Peyer's patch (tissue), 4 donors: ENCODE results near the gene JPT2. TPM values are rescaled to one million over a fixed set of nuclear protein-coding genes. Genes with fewer than 3 reads are reported as not detected.

ENCODE experiments used
- DNase-seq, 3 donors: peaks; one replicate each; pipeline ENCODE4 v3.0.0-alpha.2; 2017 to 2019
- H3K27ac ChIP-seq, 4 donors: fragments of 200-600 bp; sonication (generic); one replicate each; pipeline ENCODE4 v1.5.1; 2016 to 2019
- H3K27me3 ChIP-seq, 2 donors: fragments of 200-600 bp; sonication (generic); one replicate each; pipeline ENCODE4 v1.5.1; 2019
- H3K36me3 ChIP-seq, 3 donors: fragments of 200-600 bp; sonication (generic); one replicate each; pipeline ENCODE4 v1.5.1; 2016 to 2019
- H3K4me1 ChIP-seq, 4 donors: fragments of 200-600 bp; sonication (generic); one replicate each; pipeline ENCODE4 v1.5.1; 2016 to 2019
- H3K4me3 ChIP-seq, 4 donors: fragments of 200-600 bp; sonication (generic); 1 replicate in 3 of 4; 2 replicates in 1 of 4; pipeline ENCODE4 v1.5.1; 2016 to 2019; ENCODE audit warnings: mild to moderate bottlenecking in 1 of 4
- H3K9me3 ChIP-seq, 4 donors: fragments of 200-600 bp; sonication (generic); one replicate each; pipeline ENCODE4 v1.5.1; 2016 to 2019; ENCODE audit warnings: mild to moderate bottlenecking in 1 of 4
- POLR2A ChIP-seq, 2 donors: fragments of 450-650 bp; IDR thresholded peaks; one replicate each; pipeline ENCODE4 v1.5.1; 2017; ENCODE audit warnings: antibody characterized with exemption in 2 of 2, mild to moderate bottlenecking in 2 of 2, moderate library complexity in 2 of 2
- total RNA-seq, 4 donors: library from RNA; depleted of rRNA; stranded (reverse); fragments of >200 nt; gene quantifications; one replicate each; pipeline ENCODE4 v1.1.0, GENCODE V29; 2016
- TF ChIP-seq, protein P1 (sequence below), 6 experiments: fragments of 450-650 bp in 4 of 6; fragments of 200-600 bp in 2 of 6; sonication (generic) in 1 of 6; IDR thresholded peaks; one replicate each; pipeline ENCODE4 v1.5.1; 2017 to 2019; ENCODE audit warnings: antibody characterized with exemption in 6 of 6, mild to moderate bottlenecking in 3 of 6, moderate library complexity in 1 of 6

The JPT2 gene
- total RNA-seq, 4 donors from 2014 or later: 22.7 to 32.3 (median 25.0) TPM

DNA sequence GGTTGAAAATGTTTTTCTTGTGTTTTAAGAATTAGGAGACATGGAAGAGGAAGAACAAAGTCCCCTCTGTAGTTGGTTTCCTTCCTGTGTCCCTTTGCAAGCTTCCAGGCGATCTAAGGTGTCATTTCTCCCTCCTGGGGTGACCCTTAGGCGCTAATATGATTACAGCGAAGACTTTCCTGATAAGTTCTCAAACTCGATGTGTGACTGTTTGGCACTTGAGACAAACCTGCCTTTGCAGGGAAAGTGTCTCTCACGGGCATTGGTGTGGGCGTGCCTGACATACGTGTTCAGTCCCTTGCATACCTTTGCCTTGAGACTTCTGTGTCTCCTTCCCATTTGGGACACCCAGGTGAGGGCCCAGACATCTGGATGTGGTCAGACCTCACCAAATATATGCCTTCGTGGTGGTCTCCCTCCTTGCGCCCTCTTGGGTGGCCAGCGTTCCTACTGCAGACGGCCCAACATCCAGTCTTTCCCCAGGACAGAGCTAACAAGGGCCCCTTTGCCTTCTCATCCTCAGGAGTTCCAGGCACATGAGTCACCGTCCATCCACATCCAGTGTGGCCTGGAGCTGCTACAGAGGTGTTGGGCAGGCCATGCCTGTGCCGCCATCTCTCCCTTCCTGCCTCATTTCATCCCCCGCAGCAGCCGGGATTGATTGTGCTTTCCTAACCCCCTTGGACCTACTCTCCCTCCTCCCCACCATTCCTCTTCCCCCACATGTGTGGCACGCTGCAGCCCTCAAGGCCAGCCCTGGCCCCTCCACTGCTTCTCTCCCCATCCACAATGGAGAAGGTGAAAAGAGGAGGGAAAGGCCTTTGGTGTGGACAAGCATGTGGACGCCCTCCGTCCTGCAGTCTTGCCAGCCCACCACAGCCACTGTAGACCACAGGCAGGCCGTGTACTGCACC is 3.1 kb upstream of the JPT2 start:
- H3K27ac ChIP-seq: no peak overlapping the region
- H3K4me3 ChIP-seq: no peak overlapping the region
- no peak for DNase-seq
- no peaks in the 10 kb centered on the region for H3K27me3 ChIP-seq
- TF ChIP-seq POLR2A (IDR thresholded peaks at IDR 0.05): no peak
- TF ChIP-seq, protein P1, sequence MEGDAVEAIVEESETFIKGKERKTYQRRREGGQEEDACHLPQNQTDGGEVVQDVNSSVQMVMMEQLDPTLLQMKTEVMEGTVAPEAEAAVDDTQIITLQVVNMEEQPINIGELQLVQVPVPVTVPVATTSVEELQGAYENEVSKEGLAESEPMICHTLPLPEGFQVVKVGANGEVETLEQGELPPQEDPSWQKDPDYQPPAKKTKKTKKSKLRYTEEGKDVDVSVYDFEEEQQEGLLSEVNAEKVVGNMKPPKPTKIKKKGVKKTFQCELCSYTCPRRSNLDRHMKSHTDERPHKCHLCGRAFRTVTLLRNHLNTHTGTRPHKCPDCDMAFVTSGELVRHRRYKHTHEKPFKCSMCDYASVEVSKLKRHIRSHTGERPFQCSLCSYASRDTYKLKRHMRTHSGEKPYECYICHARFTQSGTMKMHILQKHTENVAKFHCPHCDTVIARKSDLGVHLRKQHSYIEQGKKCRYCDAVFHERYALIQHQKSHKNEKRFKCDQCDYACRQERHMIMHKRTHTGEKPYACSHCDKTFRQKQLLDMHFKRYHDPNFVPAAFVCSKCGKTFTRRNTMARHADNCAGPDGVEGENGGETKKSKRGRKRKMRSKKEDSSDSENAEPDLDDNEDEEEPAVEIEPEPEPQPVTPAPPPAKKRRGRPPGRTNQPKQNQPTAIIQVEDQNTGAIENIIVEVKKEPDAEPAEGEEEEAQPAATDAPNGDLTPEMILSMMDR (IDR thresholded peaks at IDR 0.05): no peak
- no peaks in the 10 kb centered on the region for H3K9me3 ChIP-seq
- H3K4me1 ChIP-seq: no peaks in the 10 kb centered on the region
- peaks cover 0 to 58% (median 0%) of the 10 kb centered on the region in 3 donors for H3K36me3 ChIP-seq

- H3K36me3 ChIP-seq: peaks cover 0 to 42% (median 0%) of the 10 kb centered on the region in 3 donors
- TF ChIP-seq POLR2A (IDR thresholded peaks at IDR 0.05): no peak
- TF ChIP-seq, protein P1 (IDR thresholded peaks at IDR 0.05): no peak
- no peak for DNase-seq
Measured at GRCh38 chr16:1676661-1677060, 1.4 kb upstream of the JPT2 start.

GRCh38 chr16:1677339-1677738 is 740 bp upstream of the JPT2 start:
- peak overlapping the region in 2 of 4 donors; percentile 87 to 96 for H3K4me3 ChIP-seq
- peak overlapping the region in 1 of 4 donors; percentile 78 for H3K27ac ChIP-seq
- no peak for DNase-seq
- no peaks in the 10 kb centered on the region for H3K9me3 ChIP-seq
- H3K4me1 ChIP-seq: no peaks in the 10 kb centered on the region
- no peak for TF ChIP-seq POLR2A (IDR thresholded peaks at IDR 0.05)
- TF ChIP-seq, protein P1 (IDR thresholded peaks at IDR 0.05): no peak
- no peaks in the 10 kb centered on the region for H3K27me3 ChIP-seq
- peaks cover 0 to 35% (median 0%) of the 10 kb centered on the region in 3 donors for H3K36me3 ChIP-seq

More at GRCh38 chr16:1676661-1677060, 1.4 kb upstream of the JPT2 start:
- H3K9me3 ChIP-seq: no peaks in the 10 kb centered on the region
- H3K4me3 ChIP-seq: no peak overlapping the region
- no peak overlapping the region for H3K27ac ChIP-seq
- H3K27me3 ChIP-seq: no peaks in the 10 kb centered on the region
- H3K4me1 ChIP-seq: no peaks in the 10 kb centered on the region

DNA sequence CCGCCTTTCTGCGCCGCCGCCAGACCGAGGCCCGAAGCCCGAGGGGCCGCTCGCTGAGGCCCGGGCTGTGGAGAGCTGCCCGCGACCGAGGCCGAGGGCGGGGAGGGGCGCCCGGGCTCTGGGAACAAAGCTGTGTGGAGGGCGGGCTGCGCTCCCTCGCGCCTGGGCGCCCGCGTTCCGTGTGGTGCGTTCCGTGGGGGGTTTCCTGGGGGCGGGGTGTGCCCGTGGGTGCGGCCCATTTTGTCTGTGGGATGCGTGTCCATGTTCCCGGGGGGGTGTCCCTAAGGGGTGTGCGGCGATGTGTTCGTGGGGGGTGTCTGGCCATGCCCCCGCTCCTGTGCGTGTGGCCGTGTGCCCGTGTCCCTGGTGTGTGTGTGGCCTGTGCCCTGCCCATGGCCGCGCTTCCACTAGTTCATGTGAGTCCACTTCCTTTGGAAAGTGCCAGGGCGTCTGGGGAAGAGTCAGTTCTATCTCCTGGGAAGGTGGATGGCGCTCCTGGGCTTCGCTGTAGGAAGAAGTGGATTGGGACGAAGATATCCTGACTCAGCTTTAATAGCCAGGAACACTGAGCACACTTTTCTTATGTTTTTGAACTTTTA is 520 bp downstream of the JPT2 start:
- DNase-seq: peak; percentile 20 to 66 (median 63)
- TF ChIP-seq, protein P1 (IDR thresholded peaks at IDR 0.05): no peak
- no peak for TF ChIP-seq POLR2A (IDR thresholded peaks at IDR 0.05)

GRCh38 chr16:1680361-1680760 is 2.3 kb downstream of the JPT2 start:
- TF ChIP-seq POLR2A (IDR thresholded peaks at IDR 0.05): no peak
- TF ChIP-seq, protein P1 (IDR thresholded peaks at IDR 0.05): no peak
- Histone ChIP-seq H3K9me3 (no peaks in the 10 kb centered on the region), H3K4me1 (no peaks in the 10 kb centered on the region), H3K27me3 (no peaks in the 10 kb centered on the region), H3K36me3 (peaks cover 0 to 25% (median 0%) of the 10 kb centered on the region in 3 donors), H3K4me3 (no peak overlapping the region), H3K27ac (no peak overlapping the region)
- DNase-seq: no peak

More for the DNA sequence above, 520 bp downstream of the JPT2 start:
- Histone ChIP-seq H3K4me1 (no peaks in the 10 kb centered on the region), H3K9me3 (no peaks in the 10 kb centered on the region), H3K4me3 (peak overlapping the region; percentile 87 to 96 (median 92)), H3K27ac (peak overlapping the region; percentile 75 to 80 (median 77)), H3K27me3 (no peaks in the 10 kb centered on the region), H3K36me3 (peaks cover 0 to 28% (median 0%) of the 10 kb centered on the region in 3 donors)
